Stimulated activated CD4-positive, alpha-beta T cell treated with anti-CD3 and anti-CD28 coated beads, Interleukin-1b, Interleukin-23, amount 100 ng/mL, for 4 hours (primary cell): ENCODE data around the gene COL4A3.
"Not testable (repeated sequence)": the region's sequence is repeated elsewhere in the genome, so short reads cannot be mapped to it uniquely, and the experiment has no call there.

Source experiments
- DNase-seq, 2 donors: peaks; one replicate each; pipeline ENCODE4 v3.0.0-alpha.2; 2020; ENCODE audit warnings: low read depth in 2 of 2

Gene COL4A3

GRCh38 chr2:227206406-227206805 lies 42.0 kb downstream of the COL4A3 start:
- no peak for DNase-seq

- no peak for DNase-seq
These were observed 43.1 kb downstream of the COL4A3 start for GRCh38 chr2:227207573-227207972.

GRCh38 chr2:227214622-227215041 lies 50.2 kb downstream of the COL4A3 start:
- DNase-seq: no peak

- no peak for DNase-seq
These were observed 55.1 kb downstream of the COL4A3 start for GRCh38 chr2:227219312-227220105.

GRCh38 chr2:227221120-227221519 lies 56.7 kb downstream of the COL4A3 start:
- DNase-seq: no peak

GRCh38 chr2:227222292-227222691 lies 57.9 kb downstream of the COL4A3 start:
- DNase-seq: no peak

GRCh38 chr2:227225641-227226040 lies 61.2 kb downstream of the COL4A3 start:
- DNase-seq: not testable (repeated sequence)

GRCh38 chr2:227228061-227228667 lies 63.7 kb downstream of the COL4A3 start:
- no peak for DNase-seq

- no peak for DNase-seq
These were observed 65.7 kb downstream of the COL4A3 start for GRCh38 chr2:227230151-227230550.

GRCh38 chr2:227234429-227234828 lies 70.0 kb downstream of the COL4A3 start:
- DNase-seq: no peak

GRCh38 chr2:227237786-227238185 lies 73.4 kb downstream of the COL4A3 start:
- no peak for DNase-seq

- DNase-seq: peak; percentile 40 to 47
These were observed 74.1 kb downstream of the COL4A3 start for GRCh38 chr2:227238238-227239237.

GRCh38 chr2:227241005-227241404 lies 76.6 kb downstream of the COL4A3 start:
- no peak for DNase-seq

GRCh38 chr2:227248876-227249275 lies 84.5 kb downstream of the COL4A3 start:
- DNase-seq: no peak

- no peak for DNase-seq
These were observed 88.4 kb downstream of the COL4A3 start for GRCh38 chr2:227252831-227253230.

GRCh38 chr2:227256605-227257004 lies 92.2 kb downstream of the COL4A3 start:
- no peak for DNase-seq

- DNase-seq: no peak
These were observed 93.4 kb downstream of the COL4A3 start for GRCh38 chr2:227257820-227258219.

GRCh38 chr2:227260041-227260440 lies 95.6 kb downstream of the COL4A3 start:
- DNase-seq: no peak

GRCh38 chr2:227267410-227268115 lies 103.1 kb downstream of the COL4A3 start:
- no peak for DNase-seq

GRCh38 chr2:227280895-227281294 lies 116.5 kb downstream of the COL4A3 start:
- DNase-seq: no peak

GRCh38 chr2:227285741-227286236 lies 121.4 kb downstream of the COL4A3 start:
- no peak for DNase-seq
